PC-3 (cell line): ENCODE data around the gene CLTA. TPM values are rescaled to one million over a fixed set of nuclear protein-coding genes. Genes with fewer than 3 reads are reported as not detected.

ENCODE experiments used
- ATAC-seq: fragments of 200-7000 bp; cut with Tn5 transposase; 2 replicates; pipeline ENCODE4 v1.9.1; 2020; ENCODE audit warnings: mild to moderate bottlenecking, moderate library complexity
- BruUV-seq: library from RNA; stranded (reverse); fragments of 400-500 nt; replicated peaks from 2 replicates; lab custom pipeline; 2021; lab: Mats Ljungman, UMichigan
- CTCF ChIA-PET: fragments of 300-600 bp; sonication (Branson Sonifier 250); formaldehyde crosslinking; loops from one replicate; lab custom pipeline; 2022; ENCODE audit warnings: antibody characterized with exemption; lab: Charles Lee
- POLR2A ChIA-PET: fragments of 300-600 bp; sonication (Branson Sonifier 250); formaldehyde crosslinking; loops from one replicate; lab custom pipeline; 2022; ENCODE audit warnings: antibody characterized with exemption; ENCODE audit not compliant: unreplicated experiment; lab: Charles Lee
- DNase-seq: peaks from one replicate; pipeline ENCODE4 v3.0.0-alpha.2; 2015
- H2AFZ ChIP-seq: fragments of 300-600 bp; sonication (generic); 2 replicates; pipeline ENCODE4 v1.6.0; 2016; ENCODE audit warnings: antibody characterized with exemption, low read length
- H3F3A ChIP-seq: fragments of 300-600 bp; sonication (generic); one replicate; pipeline ENCODE4 v1.6.0; 2017; ENCODE audit warnings: antibody characterized with exemption, low read length, control low read depth, mild to moderate bottlenecking; ENCODE audit not compliant: unreplicated experiment
- H3K27ac ChIP-seq: fragments of 300-600 bp; sonication (generic); 2 replicates; pipeline ENCODE4 v1.5.1; 2016; ENCODE audit warnings: mild to moderate bottlenecking, low read length
- H3K27me3 ChIP-seq: fragments of 300-600 bp; sonication (generic); 2 replicates; pipeline ENCODE4 v1.6.1; 2016; ENCODE audit warnings: low read length, mixed read lengths
- H3K36me3 ChIP-seq: fragments of 300-600 bp; sonication (generic); 2 replicates; pipeline ENCODE4 v1.6.1; 2016; ENCODE audit warnings: low read depth, mixed run types, low read length, mixed read lengths
- H3K4me1 ChIP-seq: fragments of 300-600 bp; sonication (generic); 2 replicates; pipeline ENCODE4 v1.5.1; 2016; ENCODE audit warnings: low read length; ENCODE audit not compliant: insufficient read depth
- H3K4me2 ChIP-seq: fragments of 300-600 bp; sonication (generic); 2 replicates; pipeline ENCODE4 v1.6.0; 2016; ENCODE audit warnings: low read length
- H3K4me3 ChIP-seq: fragments of 300-600 bp; sonication (generic); 2 replicates; pipeline ENCODE4 v1.5.1; 2016; ENCODE audit warnings: mild to moderate bottlenecking, low read length, mixed read lengths
- H3K79me2 ChIP-seq: fragments of 300-600 bp; sonication (generic); 2 replicates; pipeline ENCODE4 v1.6.1; 2017; ENCODE audit warnings: low read length, mixed read lengths
- H3K9ac ChIP-seq: fragments of 300-600 bp; sonication (generic); 2 replicates; pipeline ENCODE4 v1.6.0; 2016; ENCODE audit warnings: mild to moderate bottlenecking, low read length
- H3K9me2 ChIP-seq: fragments of 300-600 bp; sonication (generic); replicated peaks from 2 replicates; pipeline ENCODE4 v1.6.1; 2016; ENCODE audit warnings: mixed run types, low read length, mixed read lengths
- H3K9me3 ChIP-seq: fragments of 300-600 bp; sonication (generic); 2 replicates; pipeline ENCODE4 v1.6.1; 2016; ENCODE audit warnings: low read length, mixed read lengths
- H4K20me1 ChIP-seq: fragments of 300-600 bp; sonication (generic); 2 replicates; pipeline ENCODE4 v1.6.1; 2016; ENCODE audit warnings: low read length, mixed read lengths
- CTCF ChIP-seq: fragments of 300-600 bp; sonication (generic); conservative IDR thresholded peaks from 2 replicates; pipeline ENCODE4 v1.5.1; 2017; ENCODE audit warnings: antibody characterized with exemption, low read depth, mild to moderate bottlenecking, low read length
- EZH2 ChIP-seq: fragments of 300-600 bp; sonication (generic); IDR thresholded peaks from one replicate; pipeline ENCODE4 v1.6.1; 2017; ENCODE audit warnings: antibody characterized with exemption, mild to moderate bottlenecking, low read length; ENCODE audit not compliant: unreplicated experiment
- EZH2phosphoT487 ChIP-seq: fragments of 300-600 bp; sonication (generic); IDR thresholded peaks from 2 replicates; pipeline ENCODE4 v1.6.1; 2018; ENCODE audit warnings: mild to moderate bottlenecking, antibody characterized with exemption, low read length, borderline replicate concordance
- intact Hi-C: fragments of 100-400 bp; cut with micrococcal nuclease; formaldehyde crosslinking; loops from 2 replicates; pipeline ENCODE4 v1.9.0; 2023
- total RNA-seq: library from RNA; depleted of rRNA; stranded (reverse); fragments of >200 nt; gene quantifications from 2 replicates; pipeline ENCODE4 v1.2.3, GENCODE V29; 2014

The CLTA gene
- total RNA-seq, 1 experiment from 2014 or later: 259 TPM

GRCh38 chr9:36210722-36211121 lies 20.0 kb downstream of the CLTA start:
- POLR2A ChIA-PET: no interaction called here
- CTCF ChIA-PET: no interaction called here
- Histone ChIP-seq H3K27me3 (no peaks in the 10 kb centered on the region), H4K20me1 (0 out of 2 replicates have a peak, but pooled peaks cover 7% of the 10 kb centered on the region), H3F3A (no peaks in the 10 kb centered on the region), H3K4me1 (peaks cover 18% of the 10 kb centered on the region), H2AFZ (no peak overlapping the region), H3K4me3 (no peak overlapping the region), H3K79me2 (peaks cover 38% of the 10 kb centered on the region), H3K9me2 (no peaks in the 10 kb centered on the region), H3K4me2 (no peak overlapping the region), H3K9ac (no peak overlapping the region), H3K27ac (no peak overlapping the region), H3K36me3 (peaks cover 48% of the 10 kb centered on the region), H3K9me3 (no peaks in the 10 kb centered on the region)
- DNase-seq (no peak), ATAC-seq (no peak)
- no peak for TF ChIP-seq EZH2phosphoT487
- TF ChIP-seq EZH2: no peak
- no peak for TF ChIP-seq CTCF
- BruUV-seq: no TSS peak
- intact Hi-C loops: no loop called here

- DNase-seq: no peak
- intact Hi-C loops: no loop called here
- peaks cover 32% of the 10 kb centered on the region for H3K79me2 ChIP-seq
- ATAC-seq: no peak
- H3K27me3 ChIP-seq: no peaks in the 10 kb centered on the region
- CTCF ChIA-PET: no interaction called here
- H4K20me1 ChIP-seq: 0 out of 2 replicates have a peak, but pooled peaks cover 7% of the 10 kb centered on the region
- H2AFZ ChIP-seq: no peak overlapping the region
- no peaks in the 10 kb centered on the region for H3K9me3 ChIP-seq
- no peak overlapping the region for H3K27ac ChIP-seq
- H3K4me3 ChIP-seq: no peak overlapping the region
- POLR2A ChIA-PET: no interaction called here
- H3F3A ChIP-seq: no peaks in the 10 kb centered on the region
- no TSS peak for BruUV-seq
- peaks cover 18% of the 10 kb centered on the region for H3K4me1 ChIP-seq
- TF ChIP-seq EZH2phosphoT487: no peak
- peaks cover 48% of the 10 kb centered on the region for H3K36me3 ChIP-seq
- no peak overlapping the region for H3K4me2 ChIP-seq
- no peaks in the 10 kb centered on the region for H3K9me2 ChIP-seq
- no peak overlapping the region for H3K9ac ChIP-seq
Measured at GRCh38 chr9:36211510-36211909, 20.8 kb downstream of the CLTA start.

- POLR2A ChIA-PET: no interaction called here
- Histone ChIP-seq H3K27ac (no peak overlapping the region), H3K9me2 (no peaks in the 10 kb centered on the region), H3F3A (no peaks in the 10 kb centered on the region), H3K79me2 (peaks cover 22% of the 10 kb centered on the region), H3K4me2 (no peak overlapping the region), H4K20me1 (no peaks in the 10 kb centered on the region), H3K4me1 (0 out of 2 replicates have a peak, but pooled peaks cover under 1% of the 10 kb centered on the region), H3K9me3 (no peaks in the 10 kb centered on the region), H2AFZ (no peak overlapping the region), H3K27me3 (no peaks in the 10 kb centered on the region), H3K4me3 (no peak overlapping the region), H3K9ac (no peak overlapping the region), H3K36me3 (peaks cover 40% of the 10 kb centered on the region)
- intact Hi-C loops: no loop called here
- no peak for TF ChIP-seq EZH2phosphoT487
- no peak for DNase-seq
- CTCF ChIA-PET: no interaction called here
- ATAC-seq: no peak
- BruUV-seq: no TSS peak
Measured at GRCh38 chr9:36213387-36213786, 22.7 kb downstream of the CLTA start.

- Histone ChIP-seq H3K36me3 (peaks cover 34% of the 10 kb centered on the region), H3K27me3 (no peaks in the 10 kb centered on the region), H4K20me1 (no peaks in the 10 kb centered on the region), H3K4me2 (no peak overlapping the region), H3K27ac (no peak overlapping the region), H2AFZ (no peak overlapping the region), H3K9ac (no peak overlapping the region), H3K79me2 (peaks cover 16% of the 10 kb centered on the region), H3F3A (no peaks in the 10 kb centered on the region), H3K9me2 (no peaks in the 10 kb centered on the region), H3K9me3 (no peaks in the 10 kb centered on the region), H3K4me1 (no peaks in the 10 kb centered on the region), H3K4me3 (no peak overlapping the region)
- no peak for DNase-seq
- CTCF ChIA-PET: no interaction called here
- no peak for ATAC-seq
- POLR2A ChIA-PET: no interaction called here
- no TSS peak for BruUV-seq
- TF ChIP-seq EZH2: no peak
- TF ChIP-seq EZH2phosphoT487: no peak
- TF ChIP-seq CTCF: no peak
- intact Hi-C loops: no loop called here
Measured at GRCh38 chr9:36213989-36214388, 23.3 kb downstream of the CLTA start.
